ENCODE measurements around the gene SH3PXD2A.

DNA sequence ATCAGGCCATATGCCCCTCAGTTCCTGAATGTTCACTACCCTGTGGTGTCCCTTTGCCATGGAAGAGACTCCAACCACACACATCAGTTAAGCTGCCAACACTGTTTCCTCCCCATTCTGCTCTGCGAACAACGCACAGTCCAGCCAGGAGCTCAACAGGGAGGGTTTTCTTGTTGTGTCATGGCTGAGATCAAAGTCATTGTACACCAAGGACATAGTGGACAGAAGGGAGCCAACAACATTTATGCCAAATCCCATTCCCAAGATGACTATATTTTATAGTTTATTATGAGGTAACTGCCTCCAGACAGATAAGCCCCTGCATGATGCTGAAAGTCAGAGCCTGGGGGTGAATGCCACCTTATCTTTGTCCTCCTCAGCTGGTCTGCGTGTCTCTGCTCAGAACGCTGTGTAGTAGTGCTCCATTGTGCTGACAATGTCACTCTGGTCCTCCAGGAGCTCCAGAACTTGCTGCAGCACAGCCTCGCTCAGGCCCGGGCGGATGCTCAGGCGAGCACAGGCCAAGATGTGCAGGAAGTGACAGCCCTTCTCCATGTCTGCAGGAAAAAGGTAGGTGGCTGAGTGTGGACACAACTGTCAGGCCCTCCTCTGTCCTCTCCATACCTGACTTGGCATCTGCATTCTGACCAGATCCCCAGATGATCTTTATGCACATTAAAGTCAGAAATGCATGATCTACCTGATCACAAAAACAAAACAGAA lies 27.1 kb upstream of the SH3PXD2A start:
- no peak for TF ChIP-seq CTCF (IDR thresholded peaks at IDR 0.05)
- no peak for TF ChIP-seq POLR2A (IDR thresholded peaks at IDR 0.05)
